ENCODE results near the gene GLB1L2. TPM values are rescaled to one million over a fixed set of nuclear protein-coding genes. Genes with fewer than 3 reads are reported as not detected.

GLB1L2 gene
- 0.32 and 0.76 TPM in 2 replicates for total RNA-seq

GRCh38 chr11:134331354-134332188, at the start of gene GLB1L2:
TSS of gene GLB1L2 (plus strand) at chr11:134331988. CDS start at chr11:134332062, 74 bp downstream.

GRCh38 chr11:134412203-134413042, 80.6 kb downstream of the GLB1L2 start, which contains the start of gene B3GAT1:
TSS of gene B3GAT1 (minus strand) at chr11:134412242. CDS start at chr11:134387659, 24,583 bp downstream.

Other genes starting within 250 kb of the GLB1L2 start
- gene NCAPD3, start 108.0 kb upstream of the GLB1L2 start, total RNA-seq: 15.7 and 21.1 TPM in 2 replicates
- 30.5 and 37.2 TPM in 2 replicates for gene VPS26B, start 107.3 kb upstream of the GLB1L2 start, total RNA-seq
- 94.2 and 112 TPM in 2 replicates for gene THYN1, start 78.6 kb upstream of the GLB1L2 start, total RNA-seq
- gene ACAD8, start 78.4 kb upstream of the GLB1L2 start, total RNA-seq: 19.5 and 22.3 TPM in 2 replicates
- gene GLB1L3, start 55.6 kb upstream of the GLB1L2 start, total RNA-seq: not detected in 2 replicates
- under 0.01 TPM in 2 replicates for gene B3GAT1, start 80.3 kb downstream of the GLB1L2 start, total RNA-seq